Ishikawa (cell line): ENCODE results near the gene STX18.
A peak's percentile ranks its signal among the peaks of the same experiment; 100 is the strongest.

Source experiments
- CEBPB ChIP-seq: IDR thresholded peaks from 2 replicates; pipeline ENCODE4 v1.6.1; 2012
- CREB1 ChIP-seq: IDR thresholded peaks from 2 replicates; pipeline ENCODE4 v1.6.1; 2012; ENCODE audit warnings: low read depth
- EGR1 ChIP-seq: IDR thresholded peaks from 2 replicates; pipeline ENCODE4 v1.6.1; 2012
- EP300 ChIP-seq: IDR thresholded peaks from 2 replicates; pipeline ENCODE4 v1.6.1; 2012; ENCODE audit warnings: borderline replicate concordance
- FOXM1 ChIP-seq: IDR thresholded peaks from 2 replicates; pipeline ENCODE4 v1.6.1; 2012; ENCODE audit warnings: low read depth, borderline replicate concordance
- MAX ChIP-seq: IDR thresholded peaks from 2 replicates; pipeline ENCODE4 v1.6.1; 2012
- NFIC ChIP-seq: IDR thresholded peaks from 2 replicates; pipeline ENCODE4 v1.6.1; 2012
- RAD21 ChIP-seq: IDR thresholded peaks from 2 replicates; pipeline ENCODE4 v1.6.1; 2012; ENCODE audit warnings: low read depth
- REST ChIP-seq: IDR thresholded peaks from 2 replicates; pipeline ENCODE4 v1.6.1; 2012; ENCODE audit warnings: low read depth, mild to moderate bottlenecking
- TAF1 ChIP-seq: IDR thresholded peaks from 2 replicates; pipeline ENCODE4 v1.6.1; 2012; ENCODE audit warnings: low read depth, mild to moderate bottlenecking
- TCF12 ChIP-seq: IDR thresholded peaks from 2 replicates; pipeline ENCODE4 v1.6.1; 2012; ENCODE audit warnings: low read depth
- TEAD4 ChIP-seq: IDR thresholded peaks from 2 replicates; pipeline ENCODE4 v1.6.1; 2012
- USF1 ChIP-seq: IDR thresholded peaks from 2 replicates; pipeline ENCODE4 v1.6.1; 2012
- YY1 ChIP-seq: IDR thresholded peaks from 2 replicates; pipeline ENCODE4 v1.6.1; 2012; ENCODE audit warnings: low read depth
- ZBTB7A ChIP-seq: IDR thresholded peaks from 2 replicates; pipeline ENCODE4 v1.6.1; 2012; ENCODE audit warnings: low read depth

STX18 gene

GRCh38 chr4:4409416-4410115 is 132.3 kb downstream of the STX18 start:
- TF ChIP-seq NFIC (no peak), EGR1 (no peak), EP300 (no peak), CREB1 (no peak), RAD21 (no peak), USF1 (no peak), TAF1 (no peak), MAX (no peak), YY1 (no peak), FOXM1 (no peak), REST (no peak), CEBPB (no peak), TEAD4 (no peak), ZBTB7A (no peak), TCF12 (no peak)

- TF ChIP-seq TCF12 (no peak), EGR1 (0 out of 2 replicates have a peak, but pooled peaks have one; percentile 11), REST (no peak)
These were observed 133.1 kb downstream of the STX18 start for GRCh38 chr4:4408576-4409335.

GRCh38 chr4:4408132-4408523 is 133.7 kb downstream of the STX18 start:
- no peak for TF ChIP-seq CREB1
- TF ChIP-seq EGR1, result no peak
- no peak for TF ChIP-seq USF1
- no peak for TF ChIP-seq TEAD4
- no peak for TF ChIP-seq NFIC
- no peak for TF ChIP-seq EP300
- TF ChIP-seq CEBPB, result no peak
- no peak for TF ChIP-seq TCF12
- TF ChIP-seq REST, result no peak
- no peak for TF ChIP-seq TAF1
- TF ChIP-seq YY1, result no peak
- no peak for TF ChIP-seq FOXM1
- no peak for TF ChIP-seq RAD21
- TF ChIP-seq MAX, result no peak
- TF ChIP-seq ZBTB7A, result no peak

GRCh38 chr4:4407299-4408131 is 134.3 kb downstream of the STX18 start:
- TF ChIP-seq MAX (no peak), REST (no peak), TCF12 (no peak), FOXM1 (no peak), EGR1 (no peak), CREB1 (no peak), USF1 (no peak), CEBPB (no peak), EP300 (no peak)
